ENCODE data around the gene RAD51B.

DNA sequence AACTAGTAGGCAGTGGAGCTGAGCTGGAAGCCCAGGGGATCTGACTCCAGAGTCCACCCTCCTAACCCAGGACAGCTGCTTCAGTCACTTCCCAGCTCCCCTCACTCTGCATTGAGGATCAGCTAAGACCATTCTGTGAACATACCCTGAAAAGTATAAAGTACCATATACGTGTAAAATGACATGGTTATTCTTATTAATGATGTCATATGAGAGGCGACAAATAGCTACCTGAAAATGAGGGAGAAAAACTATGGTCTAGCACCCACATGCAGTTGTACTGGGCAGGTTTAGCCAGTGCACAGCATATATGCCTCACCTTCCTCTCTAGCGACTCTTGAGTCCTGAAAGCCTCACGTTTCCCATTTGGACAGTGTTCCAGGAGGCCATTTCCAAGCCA, 461.9 kb downstream of the RAD51B start:
- TF ChIP-seq LARP7 (IDR thresholded peaks at IDR 0.05): no peak
- TF ChIP-seq KDM5B (IDR thresholded peaks at IDR 0.05; ENCODE audit: insufficient replicate concordance, low read depth, low read length): no peak

All from K562 (cell line).